Measurements from ENCODE around the gene WIPI1. TPM values are rescaled to one million over a fixed set of nuclear protein-coding genes. Genes with fewer than 3 reads are reported as not detected.

The WIPI1 gene
- total and polyA plus RNA-seq, 2 of the 13 experiments (the other 11 are each of a cell fraction or from before 2014, with no cell fraction given): 29.4 to 141 TPM

DNA sequence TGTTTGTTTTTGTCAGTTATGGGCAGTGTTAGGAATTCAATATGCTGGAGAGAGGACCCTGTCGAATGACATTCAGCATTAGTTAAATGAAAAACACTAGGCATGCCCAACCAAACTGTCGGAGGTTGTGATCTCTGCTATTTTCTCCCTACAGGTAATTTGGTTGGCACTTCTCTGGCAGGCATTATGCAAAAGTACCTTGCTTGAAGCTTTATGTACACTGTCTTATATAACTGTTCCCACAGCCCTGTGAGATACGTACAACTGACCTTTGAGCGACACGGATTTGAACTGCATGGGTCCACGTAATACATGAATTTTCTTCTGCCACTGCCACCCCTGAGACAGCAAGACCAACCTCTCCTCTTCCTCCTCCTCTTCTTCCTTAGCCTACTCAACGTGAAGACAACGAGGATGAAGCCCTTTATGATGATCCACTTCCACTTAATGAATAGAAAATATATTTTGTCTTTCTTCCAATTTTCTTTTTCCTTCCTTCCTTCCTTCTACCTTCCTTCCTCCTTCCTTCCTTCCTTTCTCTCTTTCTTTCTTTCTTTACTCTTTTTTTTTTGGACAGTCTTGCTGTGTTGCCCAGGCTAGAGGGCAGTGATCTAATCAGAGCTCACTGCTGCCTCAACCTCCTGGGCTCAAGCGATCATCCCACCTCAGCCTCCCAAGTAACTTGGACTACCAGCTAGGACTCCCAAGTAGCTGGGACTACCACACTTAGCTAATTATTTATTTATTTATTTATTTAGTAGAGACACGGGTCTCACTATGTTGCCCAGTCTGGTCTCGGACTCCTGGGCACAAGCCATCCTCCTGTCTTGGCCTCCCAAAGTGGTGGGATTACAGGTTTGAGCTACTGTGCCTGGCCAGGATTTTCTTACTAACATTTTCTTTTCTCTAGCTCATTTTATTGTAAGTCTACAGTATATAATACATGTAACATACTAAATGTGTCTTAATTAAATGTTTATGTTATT is 77.3 kb downstream of the WIPI1 start (continued):
- TF ChIP-seq SRSF4 (IDR thresholded peaks at IDR 0.05; ENCODE audit: low read depth, low read length, poor library complexity, severe bottlenecking) (no peak), HOMEZ (CRISPR knock-in tag; IDR thresholded peaks at IDR 0.05; ENCODE audit: low read depth) (peak; percentile 57; the same call in 1 of the 2 replicates), IRF9 (CRISPR knock-in tag; IDR thresholded peaks at IDR 0.05; ENCODE audit: borderline replicate concordance) (no peak; the same call in 1 of the 2 replicates), ZNF205 (CRISPR knock-in tag; IDR thresholded peaks at IDR 0.05) (peak; percentile 47; the same call in 1 of the 2 replicates), ZNF614 (CRISPR knock-in tag; IDR thresholded peaks at IDR 0.05; ENCODE audit: borderline replicate concordance) (peak; percentile 81; the same call in 1 of the 2 replicates), GLI4 (CRISPR knock-in tag; IDR thresholded peaks at IDR 0.05; ENCODE audit: borderline replicate concordance) (no peak), FOXP1 (IDR thresholded peaks at IDR 0.05) (no peak), FOXP1 (CRISPR knock-in tag; IDR thresholded peaks at IDR 0.05) (peak; percentile 59; the same call in 1 of the 2 replicates), PITX1 (CRISPR knock-in tag; IDR thresholded peaks at IDR 0.05) (peak; percentile 44; the same call in 1 of the 2 replicates), ERF (CRISPR knock-in tag; IDR thresholded peaks at IDR 0.05) (peak; percentile 87), EP300 (IDR thresholded peaks at IDR 0.05; ENCODE audit: low read depth in 2 of 2, low read length in 2 of 2) (peak in 1 of 2 experiments; percentile 76; a peak in 2 of 4 replicates), EP300 (CRISPR knock-in tag; IDR thresholded peaks at IDR 0.05; ENCODE audit: borderline replicate concordance) (peak; percentile 40; the same call in 1 of the 2 replicates), FOXJ3 (CRISPR knock-in tag; IDR thresholded peaks at IDR 0.05; ENCODE audit: borderline replicate concordance) (no peak), ZFX (CRISPR knock-in tag; IDR thresholded peaks at IDR 0.05; ENCODE audit: low read depth) (0 out of 2 replicates have a peak, but pooled peaks have one; percentile 36), SMARCE1 (IDR thresholded peaks at IDR 0.05; ENCODE audit: borderline replicate concordance) (no peak)
- TF ChIP-seq, protein P1, sequence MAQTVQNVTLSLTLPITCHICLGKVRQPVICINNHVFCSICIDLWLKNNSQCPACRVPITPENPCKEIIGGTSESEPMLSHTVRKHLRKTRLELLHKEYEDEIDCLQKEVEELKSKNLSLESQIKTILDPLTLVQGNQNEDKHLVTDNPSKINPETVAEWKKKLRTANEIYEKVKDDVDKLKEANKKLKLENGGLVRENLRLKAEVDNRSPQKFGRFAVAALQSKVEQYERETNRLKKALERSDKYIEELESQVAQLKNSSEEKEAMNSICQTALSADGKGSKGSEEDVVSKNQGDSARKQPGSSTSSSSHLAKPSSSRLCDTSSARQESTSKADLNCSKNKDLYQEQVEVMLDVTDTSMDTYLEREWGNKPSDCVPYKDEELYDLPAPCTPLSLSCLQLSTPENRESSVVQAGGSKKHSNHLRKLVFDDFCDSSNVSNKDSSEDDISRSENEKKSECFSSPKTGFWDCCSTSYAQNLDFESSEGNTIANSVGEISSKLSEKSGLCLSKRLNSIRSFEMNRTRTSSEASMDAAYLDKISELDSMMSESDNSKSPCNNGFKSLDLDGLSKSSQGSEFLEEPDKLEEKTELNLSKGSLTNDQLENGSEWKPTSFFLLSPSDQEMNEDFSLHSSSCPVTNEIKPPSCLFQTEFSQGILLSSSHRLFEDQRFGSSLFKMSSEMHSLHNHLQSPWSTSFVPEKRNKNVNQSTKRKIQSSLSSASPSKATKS (CRISPR knock-in tag; IDR thresholded peaks at IDR 0.05): 0 out of 2 replicates have a peak, but pooled peaks have one; percentile 62
- TF ChIP-seq, protein P2, sequence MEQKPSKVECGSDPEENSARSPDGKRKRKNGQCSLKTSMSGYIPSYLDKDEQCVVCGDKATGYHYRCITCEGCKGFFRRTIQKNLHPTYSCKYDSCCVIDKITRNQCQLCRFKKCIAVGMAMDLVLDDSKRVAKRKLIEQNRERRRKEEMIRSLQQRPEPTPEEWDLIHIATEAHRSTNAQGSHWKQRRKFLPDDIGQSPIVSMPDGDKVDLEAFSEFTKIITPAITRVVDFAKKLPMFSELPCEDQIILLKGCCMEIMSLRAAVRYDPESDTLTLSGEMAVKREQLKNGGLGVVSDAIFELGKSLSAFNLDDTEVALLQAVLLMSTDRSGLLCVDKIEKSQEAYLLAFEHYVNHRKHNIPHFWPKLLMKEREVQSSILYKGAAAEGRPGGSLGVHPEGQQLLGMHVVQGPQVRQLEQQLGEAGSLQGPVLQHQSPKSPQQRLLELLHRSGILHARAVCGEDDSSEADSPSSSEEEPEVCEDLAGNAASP (CRISPR knock-in tag; IDR thresholded peaks at IDR 0.05; ENCODE audit: borderline replicate concordance): peak; percentile 92; the same call in 1 of the 2 replicates
- TF ChIP-seq, protein P3, sequence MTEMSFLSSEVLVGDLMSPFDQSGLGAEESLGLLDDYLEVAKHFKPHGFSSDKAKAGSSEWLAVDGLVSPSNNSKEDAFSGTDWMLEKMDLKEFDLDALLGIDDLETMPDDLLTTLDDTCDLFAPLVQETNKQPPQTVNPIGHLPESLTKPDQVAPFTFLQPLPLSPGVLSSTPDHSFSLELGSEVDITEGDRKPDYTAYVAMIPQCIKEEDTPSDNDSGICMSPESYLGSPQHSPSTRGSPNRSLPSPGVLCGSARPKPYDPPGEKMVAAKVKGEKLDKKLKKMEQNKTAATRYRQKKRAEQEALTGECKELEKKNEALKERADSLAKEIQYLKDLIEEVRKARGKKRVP (CRISPR knock-in tag; IDR thresholded peaks at IDR 0.05): peak in 1 of 2 experiments; percentile 28; a peak in 1 of 4 replicates
- TF ChIP-seq, protein P4, sequence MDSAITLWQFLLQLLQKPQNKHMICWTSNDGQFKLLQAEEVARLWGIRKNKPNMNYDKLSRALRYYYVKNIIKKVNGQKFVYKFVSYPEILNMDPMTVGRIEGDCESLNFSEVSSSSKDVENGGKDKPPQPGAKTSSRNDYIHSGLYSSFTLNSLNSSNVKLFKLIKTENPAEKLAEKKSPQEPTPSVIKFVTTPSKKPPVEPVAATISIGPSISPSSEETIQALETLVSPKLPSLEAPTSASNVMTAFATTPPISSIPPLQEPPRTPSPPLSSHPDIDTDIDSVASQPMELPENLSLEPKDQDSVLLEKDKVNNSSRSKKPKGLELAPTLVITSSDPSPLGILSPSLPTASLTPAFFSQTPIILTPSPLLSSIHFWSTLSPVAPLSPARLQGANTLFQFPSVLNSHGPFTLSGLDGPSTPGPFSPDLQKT (CRISPR knock-in tag; IDR thresholded peaks at IDR 0.05; ENCODE audit: borderline replicate concordance): no peak

Measured in HepG2 (cell line).